Fibroblast of skin of left biceps (primary cell): ENCODE data around the gene AKNA.
A peak's percentile ranks its signal among the peaks of the same experiment; 100 is the strongest.

ENCODE experiments used
- DNase-seq, 2 experiments: peaks; one replicate each; pipeline ENCODE4 v3.0.0-alpha.2; 2013; ENCODE audit warnings: low read depth in 2 of 2

AKNA gene

DNA sequence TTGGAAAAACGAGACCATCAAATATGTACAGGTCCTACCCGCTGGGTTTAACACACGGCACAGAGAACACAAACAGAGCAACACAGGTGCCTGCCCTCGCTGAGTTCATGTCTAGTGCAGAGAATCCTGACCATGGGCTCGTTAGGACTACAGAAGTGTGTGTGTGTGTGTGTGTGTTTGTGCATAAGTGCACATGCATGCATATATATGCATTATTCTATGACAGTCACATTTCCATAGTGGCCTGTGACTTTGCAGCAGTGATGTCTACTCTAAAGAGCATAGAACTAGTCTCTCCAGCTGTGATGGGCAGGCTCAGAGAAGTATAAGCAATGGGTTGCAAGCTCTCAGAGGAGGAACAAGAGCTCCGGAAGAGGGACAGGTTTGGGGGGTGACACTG is 30.4 kb downstream of the AKNA start:
- DNase-seq: no peak

DNA sequence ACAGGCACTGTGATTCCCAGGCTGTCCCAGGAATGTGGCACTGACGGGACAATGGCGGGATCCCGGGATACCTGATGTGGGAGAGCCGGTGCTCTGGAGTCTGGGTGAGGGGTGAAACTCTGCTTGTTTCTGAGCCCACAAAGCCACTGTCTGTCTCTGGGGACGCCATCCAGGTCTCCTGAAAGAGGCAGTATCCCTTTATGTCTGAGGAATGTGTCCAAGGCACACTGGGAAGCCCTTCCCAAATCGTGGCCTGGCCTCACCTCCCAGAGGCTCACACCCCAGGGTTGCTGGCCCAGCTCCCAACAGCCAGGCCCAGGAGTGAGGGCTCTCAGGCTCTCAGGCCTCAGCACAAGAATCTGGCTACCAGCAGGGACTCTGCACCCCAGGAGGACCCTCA is 31.0 kb downstream of the AKNA start:
- DNase-seq: no peak

DNA sequence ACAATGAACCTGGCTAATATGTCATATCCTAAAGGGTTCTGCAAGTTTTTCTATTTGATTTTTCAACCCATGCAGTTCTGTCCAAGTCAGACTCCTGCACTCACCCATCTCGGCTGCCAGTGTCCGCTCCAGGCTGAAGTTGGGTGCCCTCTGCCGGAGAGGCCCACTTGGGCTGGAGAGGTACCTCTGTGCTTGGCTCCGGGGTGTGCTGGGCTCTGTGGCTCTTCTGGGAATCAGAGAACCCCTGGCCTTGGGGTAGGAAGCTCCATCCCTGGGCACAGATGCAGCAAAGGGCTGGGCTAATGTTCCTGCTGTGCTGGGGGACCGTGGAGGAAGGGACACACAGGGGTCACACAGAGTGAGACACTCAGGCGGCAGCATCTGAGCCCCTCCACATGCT is 32.0 kb downstream of the AKNA start:
- no peak for DNase-seq

DNA sequence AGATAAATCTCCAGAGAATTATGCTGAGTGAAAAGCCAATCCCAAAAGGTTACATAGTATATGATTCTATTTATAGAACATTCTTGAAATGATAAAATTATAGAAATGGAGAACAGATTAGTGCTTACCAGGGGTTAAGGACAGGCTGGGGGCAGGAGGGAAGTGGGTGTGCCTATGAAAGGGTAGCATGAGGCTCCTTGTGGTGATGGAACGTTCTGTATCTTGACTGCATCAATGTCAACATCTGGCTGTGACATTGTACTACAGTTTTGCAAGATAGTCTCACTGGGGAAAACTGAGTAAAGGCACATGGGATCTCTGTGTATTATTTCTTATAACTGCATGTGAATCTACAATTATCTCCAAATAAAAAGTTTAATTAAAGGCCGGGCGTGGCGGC is 35.9 kb downstream of the AKNA start:
- DNase-seq: no peak

DNA sequence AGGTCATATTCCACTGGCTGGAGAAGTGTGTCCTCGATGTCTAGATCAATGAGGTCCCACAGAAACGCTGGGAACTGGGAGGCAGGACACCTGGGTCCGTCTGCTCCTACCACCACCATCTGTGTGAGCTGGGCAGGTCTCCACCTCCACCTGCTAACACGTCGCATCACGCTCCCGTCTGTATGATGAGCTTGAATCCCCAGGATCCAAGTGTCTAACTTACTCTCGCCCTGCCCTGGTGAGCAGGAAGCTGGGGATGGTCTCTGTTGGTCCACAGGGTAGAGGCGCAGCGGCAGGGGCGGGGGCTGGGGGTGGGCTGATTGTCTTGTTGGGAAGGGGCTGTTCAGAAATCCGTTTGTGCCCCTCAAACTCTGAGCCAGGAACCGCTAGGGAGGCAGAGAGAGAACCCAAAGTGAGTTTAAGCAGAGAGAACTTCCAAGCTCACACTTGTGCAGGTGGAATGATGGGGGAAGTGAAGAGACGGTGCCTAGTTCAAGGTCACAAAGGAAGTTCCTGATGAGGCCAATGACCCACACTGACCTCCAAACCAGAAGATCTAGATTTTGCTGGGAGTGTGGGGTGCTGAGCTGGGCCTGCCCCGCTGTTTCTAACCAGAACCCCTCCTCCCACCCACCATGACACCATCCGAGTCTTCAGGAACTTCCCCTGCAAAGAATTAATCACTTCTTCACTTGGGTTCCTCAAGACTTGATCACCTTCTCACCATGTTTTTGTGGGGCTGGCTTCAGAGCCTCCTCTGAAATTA is 37.0 kb downstream of the AKNA start:
- no peak for DNase-seq

DNA sequence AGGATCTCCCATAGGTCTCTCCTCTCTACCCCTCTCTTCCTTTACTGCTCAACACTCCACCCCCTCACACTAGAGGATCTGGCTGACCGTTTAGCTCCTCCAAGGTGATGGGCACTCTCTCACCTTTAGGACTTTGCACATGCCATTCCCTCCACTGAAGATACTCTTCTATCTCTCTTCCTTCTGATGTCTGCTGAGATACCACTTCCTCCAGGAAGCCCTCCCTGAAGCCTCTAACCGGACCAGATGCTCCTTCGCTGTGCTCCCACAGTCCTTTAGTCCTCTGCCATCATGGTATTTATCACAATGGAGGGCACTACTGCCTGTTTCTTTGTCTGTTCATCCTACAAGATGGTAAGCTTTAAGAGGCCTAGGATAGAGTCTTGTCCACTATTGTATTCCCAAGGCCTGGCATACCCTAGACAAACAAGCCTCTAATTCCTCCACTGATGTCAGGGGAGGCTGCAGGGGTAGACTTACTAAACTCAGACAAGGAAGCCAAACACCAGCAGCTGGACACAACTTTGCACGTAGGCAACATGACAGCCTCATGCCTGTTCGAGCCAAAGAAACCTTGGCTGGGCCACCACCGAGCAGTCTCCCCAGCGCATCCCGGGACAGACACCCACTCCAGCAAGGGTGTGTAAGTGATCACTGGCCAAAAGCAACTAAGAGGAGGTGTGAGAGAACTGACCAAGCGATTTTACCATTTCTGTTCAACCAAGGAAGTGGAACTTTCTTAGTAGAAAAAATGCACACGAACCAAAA is 37.9 kb downstream of the AKNA start:
- no peak for DNase-seq

DNA sequence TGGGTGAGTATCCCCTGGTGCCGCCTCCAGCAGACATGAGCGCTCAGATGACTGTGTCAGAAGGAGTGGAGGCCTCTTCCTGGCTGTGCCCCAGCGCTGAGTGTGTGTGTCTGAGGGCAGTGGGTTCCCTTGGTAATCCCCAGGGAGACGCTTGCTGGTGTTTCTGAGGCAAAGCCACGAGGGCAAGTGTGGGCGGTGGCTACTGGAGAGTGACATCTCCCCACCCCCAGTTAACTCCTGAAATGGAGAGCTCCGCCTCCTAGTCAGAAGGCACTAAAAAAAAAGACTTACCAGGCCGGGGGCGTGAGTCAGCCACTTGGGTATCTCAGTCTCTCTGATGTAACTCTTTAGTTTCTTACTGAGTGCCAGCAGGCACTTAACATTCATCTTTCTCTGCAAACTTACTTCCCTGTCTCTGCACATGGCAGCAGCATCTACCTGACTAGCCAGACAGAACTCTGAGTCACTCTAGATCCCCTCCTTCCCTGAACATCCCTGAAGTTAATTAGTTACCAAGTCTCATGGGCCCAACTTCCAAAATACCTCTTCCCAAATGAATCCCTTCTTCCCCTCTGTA is 38.8 kb downstream of the AKNA start:
- DNase-seq: peak; percentile 88 to 89

DNA sequence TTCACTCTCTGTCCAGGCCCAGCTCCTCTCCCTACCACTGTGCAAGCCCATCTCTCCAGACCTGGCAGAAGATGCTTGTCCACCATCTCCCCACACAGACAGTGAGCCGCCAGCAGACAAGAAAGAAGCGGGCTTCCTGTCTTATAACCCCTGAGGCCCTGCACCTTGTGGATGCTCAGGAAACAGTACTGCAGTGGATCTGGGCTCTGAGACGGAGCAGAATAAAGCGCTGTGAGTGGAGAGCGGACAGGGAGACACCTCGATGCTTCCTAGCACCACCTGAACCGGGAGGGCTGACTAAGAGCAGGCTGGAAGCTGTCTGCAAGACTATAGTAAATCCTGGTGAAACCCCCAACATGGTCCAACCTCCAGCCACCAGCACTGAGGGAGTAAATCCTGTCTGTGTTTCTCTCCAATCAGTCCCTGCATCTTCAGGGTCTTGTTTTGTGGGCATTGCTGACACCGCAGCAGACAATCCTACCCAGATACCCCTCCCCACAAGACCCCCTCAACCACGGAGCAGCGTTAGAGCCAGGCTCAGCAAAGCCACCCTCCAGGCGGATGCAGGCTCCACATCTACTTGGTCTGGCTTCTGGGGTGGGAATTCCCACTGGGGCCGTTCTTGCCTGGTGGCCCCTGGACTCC is 39.4 kb downstream of the AKNA start:
- DNase-seq: no peak

DNA sequence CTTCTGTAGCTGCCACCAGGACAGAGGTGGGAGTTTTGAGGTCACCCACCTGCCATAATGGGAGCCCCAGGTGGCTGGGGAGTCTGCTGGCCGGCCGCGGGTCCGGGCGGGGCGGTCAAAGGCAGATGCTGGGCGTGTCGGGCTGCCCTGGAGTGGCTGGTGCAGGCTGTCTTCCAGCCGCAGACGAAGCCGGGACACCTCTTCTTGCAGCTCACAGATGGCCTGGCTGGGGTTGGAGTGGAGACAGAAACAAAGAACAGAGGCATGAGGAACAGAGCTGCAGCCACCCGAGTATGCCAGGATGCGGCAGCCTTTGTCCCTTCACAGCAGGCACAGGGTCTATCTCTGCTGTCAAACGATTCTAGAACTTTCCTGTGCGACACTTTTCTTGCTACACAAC is 40.1 kb downstream of the AKNA start:
- no peak for DNase-seq

DNA sequence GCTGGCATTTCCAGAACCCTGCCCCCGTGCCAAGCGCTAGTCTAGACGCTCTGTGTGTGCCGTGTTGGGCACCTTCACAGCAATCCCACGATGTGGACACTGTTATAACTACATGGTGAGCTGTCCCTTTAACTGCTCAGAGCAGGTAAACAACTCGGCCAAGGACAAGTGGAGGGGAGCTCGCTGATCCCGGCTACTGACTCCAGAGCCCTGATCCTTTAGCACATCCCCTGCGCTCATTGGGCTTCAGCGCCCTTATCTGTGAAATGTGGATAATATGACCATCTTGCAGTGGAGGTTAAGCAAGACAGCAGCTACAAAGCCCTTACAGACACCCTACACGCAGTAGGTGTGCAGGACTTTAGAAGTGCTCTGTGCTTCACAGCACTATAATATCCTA is 41.6 kb downstream of the AKNA start:
- no peak for DNase-seq

DNA sequence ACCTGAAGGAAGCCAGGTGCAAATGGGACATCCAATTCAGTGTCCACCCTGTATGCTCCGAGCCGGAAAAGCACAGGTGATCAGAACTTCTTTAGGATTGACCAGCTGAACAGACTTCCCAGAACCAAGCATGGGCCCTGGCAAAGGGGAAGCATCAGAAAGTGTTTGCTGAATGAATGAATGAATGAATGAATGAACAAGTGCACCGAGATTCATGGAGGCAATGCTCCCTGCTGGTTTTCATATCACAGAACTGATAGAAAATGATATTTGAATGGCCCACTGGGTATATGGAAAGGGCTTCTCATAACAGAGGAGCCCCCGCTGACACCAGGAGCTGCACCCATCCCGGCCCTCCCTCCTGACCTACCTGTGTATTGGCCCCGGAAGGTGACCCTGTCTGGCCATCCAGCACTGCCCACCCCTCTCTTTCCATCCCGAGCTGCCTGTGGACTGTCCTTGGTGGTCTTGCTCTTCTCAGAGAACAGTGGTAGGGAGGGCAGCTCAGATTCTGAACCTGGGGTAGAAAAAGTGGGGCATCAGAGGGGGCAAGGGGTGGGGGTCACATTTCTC is 42.2 kb downstream of the AKNA start:
- DNase-seq: no peak

DNA sequence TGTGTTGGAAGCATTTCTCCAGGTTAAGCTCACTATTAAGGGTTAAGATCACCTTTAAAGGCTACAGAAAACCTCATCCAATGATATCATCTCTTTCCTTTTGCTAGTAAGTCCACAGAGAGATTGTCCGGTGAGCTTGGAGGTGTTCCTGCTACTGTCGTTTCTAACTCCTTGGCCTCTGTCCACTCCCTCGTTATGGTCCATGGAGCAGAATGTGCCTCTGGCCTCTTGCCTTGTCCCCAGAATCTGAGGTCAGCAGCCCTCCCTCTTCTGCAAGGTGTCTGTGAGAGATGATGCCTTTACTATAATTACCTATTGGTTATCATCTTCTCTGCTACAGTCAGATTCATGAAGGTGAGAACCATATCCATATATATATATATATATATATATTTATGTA is 43.1 kb downstream of the AKNA start:
- no peak for DNase-seq

DNA sequence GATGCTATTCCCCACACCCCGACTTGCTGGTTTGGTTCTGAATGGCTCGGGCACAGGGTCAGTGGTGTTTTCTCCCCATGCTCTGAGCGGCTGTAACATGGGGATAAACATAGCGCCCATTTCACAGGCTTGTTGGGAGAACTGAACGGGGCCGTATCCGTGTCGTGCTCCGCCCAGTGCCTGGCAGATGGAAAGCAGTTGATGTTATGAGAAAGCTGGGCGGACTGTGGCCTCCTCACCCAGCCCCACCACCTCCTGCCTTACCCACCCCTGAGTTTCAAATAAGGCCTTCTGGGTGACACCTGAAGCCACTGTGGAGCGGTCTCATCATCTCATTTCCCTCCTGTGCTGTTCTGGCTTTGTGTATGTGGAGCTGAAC is 43.6 kb downstream of the AKNA start:
- DNase-seq: no peak

DNA sequence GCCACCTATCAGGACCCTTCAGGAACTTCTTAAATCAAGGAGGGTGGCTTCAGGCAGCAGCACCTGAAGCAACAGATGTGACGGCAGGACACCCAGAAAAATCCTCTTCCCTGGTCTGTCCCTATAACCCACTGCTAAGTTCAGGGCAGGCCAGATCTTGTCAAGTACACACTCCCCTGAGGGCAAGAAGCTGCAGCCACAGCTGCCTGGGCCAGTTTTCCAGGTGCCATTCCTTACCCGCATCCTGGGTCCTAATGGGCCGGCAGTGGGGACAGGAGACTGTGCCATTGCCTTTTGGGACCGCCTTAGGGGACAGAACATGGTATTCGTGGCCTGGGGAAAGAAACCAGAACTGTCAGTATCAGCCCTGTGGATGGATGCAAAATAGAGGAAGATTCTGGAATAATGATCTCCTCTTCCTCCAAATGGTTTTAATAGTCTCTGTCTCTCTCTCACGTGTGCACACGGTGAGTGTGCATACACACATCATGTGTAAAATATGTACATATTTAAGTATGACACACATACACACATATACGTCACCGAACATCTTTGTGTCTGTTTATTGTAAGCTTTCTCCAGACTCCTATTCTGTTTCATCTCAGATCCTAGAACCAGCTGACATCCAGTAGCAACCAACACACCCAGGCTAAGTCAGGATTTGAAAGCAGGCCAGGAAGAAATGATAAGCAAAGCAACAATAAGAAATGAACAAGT is 44.2 kb downstream of the AKNA start:
- peak in 1 of 2 experiments; percentile 13 for DNase-seq

DNA sequence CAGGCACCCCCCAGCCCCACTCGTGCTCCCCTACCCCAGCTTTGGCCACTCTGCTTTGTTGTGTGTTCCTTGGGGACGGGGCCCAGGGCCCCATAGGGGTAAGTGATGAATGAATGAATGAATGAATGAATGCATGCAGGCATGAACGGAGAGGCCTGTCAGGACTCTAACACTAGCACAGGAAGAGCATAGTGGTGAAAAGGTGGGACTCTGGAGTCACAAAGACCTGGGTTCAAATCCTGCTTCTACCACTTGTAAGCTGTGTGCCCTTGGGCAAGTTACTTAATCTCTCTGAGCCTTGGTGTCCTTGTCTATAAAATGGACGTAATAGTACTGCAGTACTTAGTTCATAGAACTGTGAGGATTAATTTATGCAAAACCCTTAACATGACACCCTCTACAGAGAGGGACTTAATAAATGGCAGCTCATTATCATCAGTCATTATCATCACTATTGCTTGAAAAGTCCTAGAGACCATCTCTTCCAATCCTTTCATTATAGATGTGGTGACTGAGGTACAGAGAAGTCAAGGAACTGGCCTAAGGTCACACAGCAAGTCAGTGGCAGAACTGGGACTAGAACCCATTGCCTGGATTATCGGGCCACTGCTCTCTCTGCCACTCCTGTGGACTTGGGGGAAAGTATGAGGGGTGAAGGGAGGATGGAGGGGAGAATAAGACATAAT is 44.9 kb downstream of the AKNA start:
- DNase-seq: no peak

DNA sequence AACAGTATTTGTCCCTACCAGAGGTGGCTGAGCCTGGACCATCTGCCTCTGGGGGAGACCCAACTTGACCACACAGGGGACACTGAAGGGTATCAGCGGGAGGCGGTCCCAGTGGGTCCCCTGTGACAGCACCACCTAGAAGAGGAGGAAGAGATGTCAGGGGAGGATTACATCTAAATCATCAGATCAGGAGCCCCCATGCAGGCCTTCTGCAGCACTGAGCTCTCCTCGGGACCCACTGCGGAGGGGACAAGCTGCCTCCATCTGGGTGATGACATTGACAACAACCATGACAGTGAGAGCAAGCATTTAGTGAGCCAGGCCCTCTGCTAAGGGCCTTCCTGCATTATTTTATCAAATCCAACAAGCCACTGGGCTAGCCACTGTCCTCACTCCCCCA is 45.8 kb downstream of the AKNA start:
- no peak for DNase-seq

DNA sequence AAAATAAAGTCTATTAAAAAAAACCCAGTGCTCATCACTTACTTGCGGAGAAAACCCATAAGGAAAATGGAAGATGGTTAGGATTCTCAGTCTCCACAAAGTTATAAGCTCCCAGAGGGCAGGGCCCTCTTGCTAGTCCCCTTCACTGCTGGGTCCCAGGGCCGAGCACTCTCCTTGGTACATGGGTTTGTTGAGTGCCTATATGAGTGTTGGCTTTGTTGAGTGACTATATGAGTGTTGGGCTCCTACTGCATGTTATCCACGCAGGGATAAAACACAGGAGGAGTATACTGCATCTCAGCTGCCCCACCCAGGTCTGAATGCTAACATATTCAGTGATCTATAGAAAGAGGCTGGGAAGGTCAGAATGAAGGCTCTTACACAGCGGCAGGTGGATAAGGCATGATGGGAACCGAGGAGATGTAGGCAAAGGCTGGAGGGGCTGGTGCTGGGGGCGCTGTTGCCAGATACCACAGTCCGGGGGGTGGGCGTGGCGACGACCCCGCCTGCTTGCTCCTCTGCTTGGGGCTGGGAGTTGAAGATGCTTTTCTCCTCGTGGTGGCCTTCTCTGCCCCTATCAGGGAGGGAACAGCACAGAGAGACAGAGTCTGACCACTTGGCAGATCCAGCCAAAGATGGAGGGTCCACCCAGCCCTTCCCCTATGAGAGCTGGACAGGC is 46.5 kb downstream of the AKNA start:
- no peak for DNase-seq

DNA sequence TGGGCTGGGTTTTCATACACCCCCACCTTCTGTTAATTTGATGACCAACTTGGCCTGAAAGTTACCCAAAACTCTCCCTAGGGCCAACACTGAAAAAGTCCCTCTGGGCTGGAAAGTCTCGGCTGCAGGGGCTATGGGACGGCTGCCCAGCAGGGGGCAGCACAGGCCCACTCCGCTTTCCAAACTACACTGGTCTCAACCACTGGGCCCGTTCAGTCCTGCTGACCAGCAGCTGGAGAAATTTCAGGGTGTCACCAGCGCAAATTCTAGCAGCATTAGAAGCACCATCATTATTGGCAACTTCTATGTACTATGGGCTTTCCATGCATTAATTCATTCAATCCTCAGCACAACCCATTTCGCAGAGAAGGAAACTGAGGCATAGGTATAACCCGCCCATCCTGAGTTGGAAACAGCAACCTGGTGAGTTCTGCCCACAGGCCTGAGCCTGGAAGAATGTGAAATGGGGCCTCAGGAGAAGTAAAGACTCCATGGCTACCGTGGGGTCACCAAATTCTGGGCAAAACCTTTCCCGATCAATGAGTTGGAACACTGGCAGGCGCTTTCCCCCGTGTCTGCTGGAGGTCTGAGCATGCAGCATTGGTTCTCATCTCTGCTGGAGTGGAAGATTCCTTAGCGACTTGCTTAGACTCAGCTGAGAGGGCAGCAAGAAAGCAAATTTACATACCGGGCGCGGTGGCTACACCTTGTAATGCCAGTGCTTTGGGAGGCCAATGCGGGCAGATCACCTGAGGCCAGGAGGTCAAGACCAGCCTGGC is 48.5 kb downstream of the AKNA start:
- DNase-seq: no peak

DNA sequence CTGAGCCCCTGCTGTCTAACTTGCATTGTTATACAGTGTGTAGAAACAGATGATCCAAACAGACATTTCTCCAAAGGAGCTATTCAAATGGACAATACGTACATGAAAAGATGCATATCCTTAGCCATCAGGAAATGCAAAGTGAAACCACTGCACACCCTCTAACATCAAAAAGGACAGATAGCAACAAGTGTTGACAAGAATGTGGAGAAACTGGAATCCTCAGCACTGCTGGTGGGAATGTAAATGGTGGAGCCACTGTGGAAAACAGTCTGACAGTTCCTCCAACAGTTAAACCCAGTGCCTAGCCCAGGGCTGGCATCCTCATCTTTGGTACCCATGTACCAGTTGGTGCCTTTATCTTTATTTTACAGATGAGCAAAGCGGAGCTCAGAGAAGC is 49.6 kb downstream of the AKNA start:
- DNase-seq: no peak
